ENCODE results near the gene BOLA3. TPM values are rescaled to one million over a fixed set of nuclear protein-coding genes. Genes with fewer than 3 reads are reported as not detected.
"Not testable (repeated sequence)": the region's sequence is repeated elsewhere in the genome, so short reads cannot be mapped to it uniquely, and the experiment has no call there.

BOLA3 gene
- total and polyA plus RNA-seq, 7 experiments from 2014 or later: 6.9 to 87.3 (median 15.7) TPM

DNA sequence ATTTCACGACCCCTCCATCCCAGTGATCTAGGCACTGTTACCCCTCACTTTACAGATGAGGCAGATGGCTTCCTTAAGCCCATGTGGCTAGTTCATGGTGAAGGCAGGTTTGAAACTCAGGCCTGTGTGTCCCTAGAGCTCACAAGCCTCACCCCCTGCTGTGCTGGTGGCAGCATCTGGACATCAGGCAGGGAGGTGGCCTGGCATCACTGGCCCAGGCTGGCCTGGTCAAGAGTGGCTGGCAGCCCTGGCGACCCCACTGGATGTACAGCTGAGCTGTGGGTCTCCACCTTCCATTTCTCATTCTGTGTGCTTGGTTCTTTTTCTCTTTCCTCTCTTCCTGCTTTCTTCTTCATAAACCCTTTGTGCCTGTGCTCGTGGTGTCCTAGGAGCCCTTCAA is 56.3 kb downstream of the BOLA3 start:
- intact Hi-C loops (cut with micrococcal nuclease): no loop called here
- CTCF ChIA-PET: no interaction called here
- H3K27ac Mint-ChIP-seq: peak overlapping the region in 2 of 9 donors; percentile 40 to 83

GRCh38 chr2:74089816-74090745 is 57.6 kb downstream of the BOLA3 start:
- H3K4me3 ChIP-seq (ENCODE audit: low read length): no peak overlapping the region
- no peaks in the 10 kb centered on the region for H3K27me3 Mint-ChIP-seq
- H3K27ac Mint-ChIP-seq: peak overlapping the region in 2 of 9 donors; percentile 4 to 12
- peaks cover 0 to 2% (median 0%) of the 10 kb centered on the region in 11 donors for H3K9me3 Mint-ChIP-seq
- H3K27ac ChIP-seq (ENCODE audit: low read depth, low read length): no peak overlapping the region
- no peaks in the 10 kb centered on the region for H3K9me3 ChIP-seq (ENCODE audit: control insufficient read depth in 2 of 3, low read length in 3 of 3)
- peaks cover 0 to 12% (median 0%) of the 10 kb centered on the region in 7 donors for H3K4me1 Mint-ChIP-seq
- ATAC-seq (no peak), DNase-seq (no peak)
- ChIA-PET POLR2A (no interaction called here), CTCF (no interaction called here)
- H3K4me3 Mint-ChIP-seq: no peak overlapping the region
- intact Hi-C loops (cut with micrococcal nuclease): no loop called here
- peaks cover 12 to 58% (median 22%) of the 10 kb centered on the region in 5 donors for H3K36me3 Mint-ChIP-seq
- H3K36me3 ChIP-seq (ENCODE audit: control insufficient read depth in 2 of 3, insufficient read depth in 3 of 3, low read length in 3 of 3): peaks cover 15 to 89% (median 26%) of the 10 kb centered on the region in 3 experiments
- no peaks in the 10 kb centered on the region for H3K27me3 ChIP-seq (ENCODE audit: control insufficient read depth in 2 of 2, insufficient read depth in 2 of 2, low read length in 2 of 2)
- no peaks in the 10 kb centered on the region for H3K4me1 ChIP-seq (ENCODE audit: control insufficient read depth in 2 of 2, insufficient read depth in 2 of 2, low read length in 2 of 2)

More for the DNA sequence above, 56.3 kb downstream of the BOLA3 start:
- H3K4me1 Mint-ChIP-seq: peaks cover 0 to 9% (median 0%) of the 10 kb centered on the region in 7 donors
- H3K36me3 Mint-ChIP-seq: peaks cover 12 to 53% (median 22%) of the 10 kb centered on the region in 5 donors
- no peaks in the 10 kb centered on the region for H3K27me3 Mint-ChIP-seq
- ATAC-seq: no peak
- peak overlapping the region; percentile 31 for H3K27ac ChIP-seq (ENCODE audit: low read depth, low read length)
- H3K9me3 ChIP-seq (ENCODE audit: control insufficient read depth in 2 of 3, low read length in 3 of 3): no peaks in the 10 kb centered on the region
- POLR2A ChIA-PET: no interaction called here
- no peaks in the 10 kb centered on the region for H3K4me1 ChIP-seq (ENCODE audit: control insufficient read depth in 2 of 2, insufficient read depth in 2 of 2, low read length in 2 of 2)
- no peak for DNase-seq
- H3K27me3 ChIP-seq (ENCODE audit: control insufficient read depth in 2 of 2, insufficient read depth in 2 of 2, low read length in 2 of 2): no peaks in the 10 kb centered on the region
- H3K36me3 ChIP-seq (ENCODE audit: control insufficient read depth in 2 of 3, insufficient read depth in 3 of 3, low read length in 3 of 3): peaks cover 15 to 87% (median 26%) of the 10 kb centered on the region in 3 experiments
- no peak overlapping the region for H3K4me3 Mint-ChIP-seq
- peaks cover 0 to 2% (median 0%) of the 10 kb centered on the region in 11 donors for H3K9me3 Mint-ChIP-seq
- H3K4me3 ChIP-seq (ENCODE audit: low read length): no peak overlapping the region

GRCh38 chr2:74088676-74089075 is 59.0 kb downstream of the BOLA3 start:
- H3K36me3 ChIP-seq (ENCODE audit: control insufficient read depth in 2 of 3, insufficient read depth in 3 of 3, low read length in 3 of 3): peaks cover 14 to 86% (median 15%) of the 10 kb centered on the region in 3 experiments
- H3K27ac ChIP-seq (ENCODE audit: low read depth, low read length); H3K4me3 Mint-ChIP-seq; intact Hi-C loops (cut with micrococcal nuclease); H3K4me1 ChIP-seq (ENCODE audit: control insufficient read depth in 2 of 2, insufficient read depth in 2 of 2, low read length in 2 of 2); H3K4me3 ChIP-seq (ENCODE audit: low read length); CTCF ChIA-PET; ATAC-seq; H3K27me3 Mint-ChIP-seq; H3K27ac Mint-ChIP-seq; H3K4me1 Mint-ChIP-seq; H3K9me3 Mint-ChIP-seq; H3K27me3 ChIP-seq (ENCODE audit: control insufficient read depth in 2 of 2, insufficient read depth in 2 of 2, low read length in 2 of 2); H3K9me3 ChIP-seq (ENCODE audit: control insufficient read depth in 2 of 3, low read length in 3 of 3); DNase-seq: not testable (repeated sequence)
- peaks cover 8 to 57% (median 19%) of the 10 kb centered on the region in 5 donors for H3K36me3 Mint-ChIP-seq
- POLR2A ChIA-PET: interaction anchor here (0.6 kb wide), 1 partner anchor 229 kb away, joined by 3 read pairs; no protein-coding TSS in a partner anchor

DNA sequence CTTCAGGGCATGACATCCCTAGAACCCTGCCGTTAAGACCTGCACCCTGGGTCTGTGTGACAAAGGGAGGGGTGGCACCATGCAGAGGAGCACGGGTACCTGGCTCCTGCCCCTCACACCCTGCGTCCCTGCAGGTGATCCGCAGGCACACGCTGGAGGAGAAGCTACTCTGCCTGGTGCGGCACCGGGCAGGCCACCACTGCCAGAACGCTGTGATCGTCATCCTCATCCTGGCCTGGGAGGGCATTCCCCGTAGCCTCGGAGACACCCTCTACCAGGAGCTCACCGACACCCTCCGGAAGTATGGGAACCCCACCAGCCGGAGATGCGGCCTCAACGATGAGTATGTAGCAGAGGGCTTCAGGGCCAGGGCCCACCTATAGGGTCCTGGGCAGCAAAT is 60.0 kb downstream of the BOLA3 start:
- Histone ChIP-seq H3K4me1 (ENCODE audit: control insufficient read depth in 2 of 2, insufficient read depth in 2 of 2, low read length in 2 of 2) (no peaks in the 10 kb centered on the region), H3K9me3 (ENCODE audit: control insufficient read depth in 2 of 3, low read length in 3 of 3) (no peaks in the 10 kb centered on the region), H3K36me3 (ENCODE audit: control insufficient read depth in 2 of 3, insufficient read depth in 3 of 3, low read length in 3 of 3) (peaks cover 9 to 86% (median 11%) of the 10 kb centered on the region in 3 experiments), H3K27me3 (ENCODE audit: control insufficient read depth in 2 of 2, insufficient read depth in 2 of 2, low read length in 2 of 2) (no peaks in the 10 kb centered on the region), H3K4me3 (ENCODE audit: low read length) (no peak overlapping the region), H3K27ac (ENCODE audit: low read depth, low read length) (no peak overlapping the region)
- ChIA-PET POLR2A (no interaction called here), CTCF (no interaction called here)
- Mint-ChIP-seq H3K27ac (no peak overlapping the region), H3K9me3 (no peaks in the 10 kb centered on the region), H3K4me3 (no peak overlapping the region), H3K4me1 (peaks cover 0 to 8% (median 0%) of the 10 kb centered on the region in 7 donors), H3K36me3 (peaks cover 8 to 63% (median 21%) of the 10 kb centered on the region in 5 donors), H3K27me3 (no peaks in the 10 kb centered on the region)
- intact Hi-C loops (cut with micrococcal nuclease): no loop called here
- DNase-seq (no peak), ATAC-seq (no peak)

DNA sequence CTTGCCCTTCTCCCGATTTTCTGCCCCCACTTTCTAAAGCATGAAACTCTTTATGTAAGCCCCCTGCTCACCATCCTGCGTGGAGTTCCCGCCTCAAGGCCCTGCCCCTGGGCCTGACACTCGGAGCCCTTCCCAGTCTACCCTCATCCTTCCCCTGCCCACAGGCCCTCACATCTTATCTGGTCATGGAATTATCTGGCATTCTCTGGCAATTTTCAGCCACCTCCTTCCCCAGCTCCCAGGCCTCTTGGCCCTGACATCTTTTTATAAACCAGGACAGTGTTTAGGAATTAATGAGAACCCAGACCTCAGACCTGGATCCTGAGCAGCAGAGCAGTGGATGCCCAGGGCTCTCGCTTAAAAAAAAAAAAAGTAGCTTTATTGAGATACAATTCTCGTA is 61.7 kb downstream of the BOLA3 start:
- DNase-seq (no peak), ATAC-seq (no peak)
- Mint-ChIP-seq H3K27ac (peak overlapping the region in 2 of 9 donors; percentile 59 to 73), H3K4me1 (peaks cover 0 to 12% (median 2%) of the 10 kb centered on the region in 7 donors), H3K4me3 (no peak overlapping the region), H3K27me3 (no peaks in the 10 kb centered on the region), H3K36me3 (peaks cover 5 to 72% (median 24%) of the 10 kb centered on the region in 5 donors), H3K9me3 (no peaks in the 10 kb centered on the region)
- H3K36me3 ChIP-seq (ENCODE audit: control insufficient read depth in 2 of 3, insufficient read depth in 3 of 3, low read length in 3 of 3): peaks cover 5 to 85% (median 17%) of the 10 kb centered on the region in 3 experiments
- ChIA-PET CTCF (interaction anchor here (1.0 kb wide), 1 partner anchor 80 kb away, joined by 4 read pairs; no protein-coding TSS in a partner anchor), POLR2A (no interaction called here)
- H3K9me3 ChIP-seq (ENCODE audit: control insufficient read depth in 2 of 3, low read length in 3 of 3): no peaks in the 10 kb centered on the region
- no peaks in the 10 kb centered on the region for H3K4me1 ChIP-seq (ENCODE audit: control insufficient read depth in 2 of 2, insufficient read depth in 2 of 2, low read length in 2 of 2)
- no peak overlapping the region for H3K4me3 ChIP-seq (ENCODE audit: low read length)
- no peak overlapping the region for H3K27ac ChIP-seq (ENCODE audit: low read depth, low read length)
- intact Hi-C loops (cut with micrococcal nuclease): no loop called here
- H3K27me3 ChIP-seq (ENCODE audit: control insufficient read depth in 2 of 2, insufficient read depth in 2 of 2, low read length in 2 of 2): no peaks in the 10 kb centered on the region
